Skin epidermis (tissue), 12 donors: Measurements from ENCODE around the gene HES3.

Source experiments
- H3K27ac ChIP-seq, 21 experiments: fragments of 200-600 bp; sonication (generic) in 11 of 21; one replicate each; pipeline ENCODE4 v1.5.0; 2020; ENCODE audit warnings: mild to moderate bottlenecking in 3 of 21, inconsistent platforms in 2 of 21, moderate library complexity in 2 of 21
- H3K4me3 ChIP-seq, 7 experiments: fragments of 200-600 bp; sonication (generic) in 2 of 7; one replicate each; pipeline ENCODE4 v1.5.0; 2020; ENCODE audit warnings: inconsistent platforms in 2 of 7, mild to moderate bottlenecking in 2 of 7, moderate library complexity in 1 of 7

HES3 gene

DNA sequence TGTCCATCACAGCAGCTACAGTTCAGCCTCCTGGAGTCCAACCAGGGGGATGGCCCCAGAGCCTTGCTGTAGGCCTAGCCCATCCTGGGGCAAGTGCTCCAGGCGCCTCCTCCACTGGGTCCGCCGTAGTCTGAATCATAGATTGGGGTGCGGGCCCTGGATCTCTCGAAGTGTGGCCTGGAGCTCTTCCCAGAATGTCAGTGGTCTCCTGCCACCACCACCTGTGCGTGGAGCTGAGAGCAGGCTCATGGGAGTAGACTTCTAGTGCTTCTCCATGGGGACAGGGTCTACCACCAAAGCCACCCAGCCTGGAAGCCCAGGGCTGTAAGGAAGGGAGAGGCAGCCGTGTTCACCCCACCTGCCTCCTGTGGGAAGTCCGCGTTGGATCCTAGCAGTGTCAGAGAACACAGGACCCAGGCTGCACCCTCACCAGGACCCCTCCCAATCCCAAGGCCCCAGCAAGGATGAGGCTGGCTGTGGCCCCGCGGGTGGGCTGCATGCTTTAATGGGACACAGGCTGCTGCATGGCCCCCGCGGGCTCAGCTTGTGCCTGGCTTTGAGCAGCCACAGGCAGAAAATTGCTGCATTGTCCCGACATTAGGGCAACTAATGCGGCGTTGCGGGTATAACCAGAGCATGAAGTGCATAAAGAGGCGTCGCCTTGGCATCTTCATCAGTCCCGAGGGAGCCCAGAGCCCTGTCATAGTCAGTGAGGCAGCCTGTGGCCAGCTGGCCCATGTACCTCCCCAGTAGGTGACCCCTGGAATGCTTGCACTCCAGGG lies 735 bp upstream of the HES3 start:
- no peak overlapping the region for H3K27ac ChIP-seq
- H3K4me3 ChIP-seq: no peak overlapping the region

DNA sequence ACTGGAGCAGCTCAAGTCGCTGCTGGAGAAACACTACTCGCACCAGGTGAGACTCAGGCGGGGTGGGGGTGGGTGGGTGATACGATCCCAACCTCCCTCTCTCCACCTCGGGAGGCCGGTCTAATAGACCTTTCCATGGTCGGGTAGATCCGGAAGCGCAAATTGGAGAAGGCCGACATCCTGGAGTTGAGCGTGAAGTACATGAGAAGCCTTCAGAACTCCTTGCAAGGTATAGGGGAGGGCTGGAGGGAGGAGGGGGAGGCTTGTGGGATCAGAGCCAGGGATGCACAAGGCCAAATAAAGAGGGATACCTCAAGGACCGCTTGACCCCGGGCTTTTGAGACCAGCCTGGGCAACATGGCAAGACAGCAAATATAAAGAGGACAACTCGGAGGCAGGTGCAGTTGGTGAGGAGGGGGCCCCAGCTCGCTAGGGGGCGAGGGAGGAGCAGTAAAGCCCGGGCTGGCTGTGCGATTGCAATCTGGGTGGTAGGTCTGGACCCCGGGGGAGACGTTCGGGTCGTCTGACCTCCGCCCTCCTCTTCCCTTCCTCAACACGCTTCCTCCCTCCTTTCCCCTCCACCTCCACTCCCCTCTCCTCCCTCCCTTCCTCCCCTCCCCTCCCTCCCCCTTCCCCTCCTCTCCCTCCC lies 546 bp downstream of the HES3 start:
- no peak overlapping the region for H3K4me3 ChIP-seq
- no peak overlapping the region for H3K27ac ChIP-seq

DNA sequence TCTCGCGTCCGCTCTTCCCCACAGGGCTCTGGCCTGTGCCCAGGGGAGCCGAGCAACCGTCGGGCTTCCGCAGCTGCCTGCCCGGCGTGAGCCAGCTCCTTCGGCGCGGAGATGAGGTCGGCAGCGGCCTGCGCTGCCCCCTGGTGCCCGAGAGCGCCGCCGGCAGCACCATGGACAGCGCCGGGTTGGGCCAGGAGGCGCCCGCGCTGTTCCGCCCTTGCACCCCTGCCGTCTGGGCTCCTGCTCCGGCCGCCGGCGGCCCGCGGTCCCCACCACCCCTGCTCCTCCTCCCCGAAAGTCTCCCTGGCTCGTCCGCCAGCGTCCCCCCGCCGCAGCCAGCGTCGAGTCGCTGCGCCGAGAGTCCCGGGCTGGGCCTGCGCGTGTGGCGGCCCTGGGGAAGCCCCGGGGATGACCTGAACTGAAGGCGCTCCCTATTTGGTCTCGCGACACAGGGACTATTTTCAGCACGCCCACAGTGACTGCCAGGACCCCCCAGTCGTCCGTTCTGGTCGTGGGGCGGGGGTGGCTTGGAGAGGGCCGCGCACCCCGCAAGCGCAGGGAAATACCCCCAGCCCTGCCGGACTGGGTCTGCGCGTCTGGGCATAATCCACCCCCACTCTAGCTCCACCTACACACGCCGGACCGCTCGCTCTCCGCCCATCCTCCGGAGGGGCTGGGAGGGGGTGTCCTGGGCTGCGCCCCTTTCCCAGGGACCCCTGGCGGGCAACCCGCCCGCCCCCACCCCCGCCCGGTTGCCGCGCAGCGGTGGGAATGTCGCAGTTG lies 1.3 kb downstream of the HES3 start:
- peak overlapping the region in 2 of 7 experiments; percentile 0 to 6 for H3K4me3 ChIP-seq
- H3K27ac ChIP-seq: no peak overlapping the region

DNA sequence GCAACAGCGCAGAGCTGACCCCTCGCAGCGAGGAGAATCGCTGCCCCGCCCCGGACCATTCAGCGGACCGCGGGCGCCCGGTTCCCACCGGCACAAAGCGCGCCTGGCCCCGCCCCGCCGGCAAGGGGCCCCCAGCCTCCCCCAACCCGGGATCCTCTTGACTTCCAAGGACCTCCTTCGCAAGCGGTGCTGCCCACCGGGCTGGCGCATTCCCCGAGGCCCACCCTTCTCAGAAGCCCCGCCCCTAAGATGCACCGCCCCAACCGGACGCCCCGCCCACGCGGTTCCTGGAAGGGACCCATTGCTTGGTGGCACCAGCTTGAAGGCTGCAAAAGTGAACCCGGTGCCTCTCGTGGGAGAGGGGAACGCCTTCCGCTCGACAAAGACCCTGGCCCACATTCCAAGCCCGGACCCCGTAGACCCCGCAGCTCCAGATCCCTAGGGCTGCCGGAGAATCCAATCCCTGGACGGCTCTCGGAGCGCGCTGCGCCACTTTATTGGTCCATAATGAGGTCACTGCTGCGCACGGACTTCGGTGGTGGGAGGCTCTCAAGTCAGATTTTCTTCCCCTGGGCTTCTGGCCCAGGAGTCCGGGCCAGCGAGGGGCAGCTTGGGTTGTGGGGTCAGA lies 2.0 kb downstream of the HES3 start:
- Histone ChIP-seq H3K4me3 (peak overlapping the region in 2 of 7 experiments; percentile 0 to 6), H3K27ac (no peak overlapping the region)

DNA sequence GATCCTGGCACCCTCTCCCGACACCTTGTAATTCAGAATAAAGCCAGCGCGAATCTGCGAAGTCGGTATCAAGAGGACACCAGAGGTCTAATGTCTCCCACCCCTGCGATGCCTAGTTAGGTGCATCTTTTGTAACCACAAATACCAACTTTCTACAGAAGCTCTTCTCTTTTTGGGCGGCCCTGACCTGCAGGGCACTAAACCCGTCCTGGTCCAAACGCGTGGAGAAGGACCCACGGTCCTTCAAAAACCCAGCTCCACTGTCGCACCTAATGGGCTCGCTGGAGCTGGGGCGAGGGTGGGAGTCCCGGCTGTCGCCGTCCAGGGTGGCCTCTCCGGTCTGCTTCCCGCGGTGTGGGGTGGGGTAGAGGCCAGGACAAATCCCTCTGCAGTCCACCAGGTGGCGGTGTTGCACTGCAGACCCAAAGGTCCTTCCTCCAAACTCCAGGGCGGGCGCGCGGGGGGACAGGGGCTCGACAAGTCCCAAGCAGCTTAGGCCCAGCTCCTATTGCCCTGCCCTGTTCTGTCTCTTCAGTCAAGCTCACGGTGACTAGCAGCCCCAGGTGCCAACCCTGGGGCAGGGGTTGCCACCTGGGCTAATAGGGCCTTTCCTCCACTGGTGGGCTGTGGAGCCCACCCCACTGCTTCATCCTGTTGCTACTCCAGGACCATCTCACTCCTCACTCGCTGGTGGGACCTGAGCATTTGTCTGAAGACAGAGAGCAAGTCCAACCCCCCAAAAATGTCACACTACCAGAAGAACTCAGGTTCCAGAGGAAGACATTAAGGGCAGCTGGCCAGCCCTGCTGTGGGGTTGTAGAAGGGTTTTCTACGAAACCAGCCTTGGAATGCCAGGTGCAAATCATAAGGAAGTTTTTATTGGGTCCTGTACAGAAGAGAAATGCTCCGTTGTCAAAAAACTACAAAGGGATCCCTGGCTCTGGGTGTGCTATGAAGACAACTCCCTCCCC lies 2.8 kb downstream of the HES3 start:
- H3K27ac ChIP-seq: no peak overlapping the region
- no peak overlapping the region for H3K4me3 ChIP-seq

DNA sequence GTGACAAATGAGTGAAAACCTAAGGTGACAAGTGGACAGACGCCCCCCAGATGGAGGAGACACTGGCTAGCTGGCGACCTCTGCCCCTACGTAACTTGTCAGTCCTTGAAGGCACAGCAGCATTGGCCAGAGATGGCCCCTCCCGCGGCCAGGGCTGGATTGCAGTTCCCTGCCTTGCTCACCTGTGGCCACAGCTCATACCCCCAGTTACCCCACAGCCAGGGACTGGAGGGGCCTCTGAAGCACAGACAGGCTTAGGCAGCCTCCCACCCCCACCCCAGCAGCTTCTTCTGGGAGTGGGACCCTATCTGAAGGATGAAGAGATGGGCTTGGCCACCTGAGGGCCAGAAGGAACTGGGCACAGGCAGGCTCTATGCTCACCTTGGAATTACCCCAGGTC lies 3.7 kb downstream of the HES3 start:
- Histone ChIP-seq H3K4me3 (no peak overlapping the region), H3K27ac (no peak overlapping the region)

DNA sequence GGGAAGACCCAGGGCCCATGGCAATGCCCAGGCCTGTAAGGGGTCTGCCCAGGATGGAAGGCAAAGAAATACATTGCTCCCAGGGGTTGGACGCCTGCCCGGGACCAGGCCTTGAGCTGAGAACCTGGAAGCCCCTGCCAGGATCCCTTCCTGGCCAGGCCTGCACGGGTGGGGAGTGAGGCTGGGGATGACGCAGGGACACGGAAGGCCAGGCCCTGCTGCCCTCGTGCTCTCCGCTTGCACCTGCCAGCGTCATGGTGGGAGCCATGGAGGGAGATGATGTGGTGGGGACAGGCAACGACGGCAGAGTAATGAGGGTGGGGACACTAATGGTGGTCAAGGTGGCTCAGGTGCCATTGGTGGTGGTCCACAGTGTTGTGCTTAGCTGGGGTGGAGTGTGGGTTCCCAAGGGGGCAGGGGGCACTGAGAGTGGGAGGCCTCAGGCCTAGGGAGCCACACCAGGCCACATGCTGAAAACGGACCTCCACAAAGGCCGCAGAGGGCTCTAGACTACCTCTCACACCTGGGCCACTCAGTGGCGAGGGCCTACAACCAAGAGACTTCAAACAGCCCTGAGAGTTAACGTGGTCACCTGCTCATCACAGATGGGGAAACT lies 4.3 kb downstream of the HES3 start:
- Histone ChIP-seq H3K27ac (no peak overlapping the region), H3K4me3 (no peak overlapping the region)

DNA sequence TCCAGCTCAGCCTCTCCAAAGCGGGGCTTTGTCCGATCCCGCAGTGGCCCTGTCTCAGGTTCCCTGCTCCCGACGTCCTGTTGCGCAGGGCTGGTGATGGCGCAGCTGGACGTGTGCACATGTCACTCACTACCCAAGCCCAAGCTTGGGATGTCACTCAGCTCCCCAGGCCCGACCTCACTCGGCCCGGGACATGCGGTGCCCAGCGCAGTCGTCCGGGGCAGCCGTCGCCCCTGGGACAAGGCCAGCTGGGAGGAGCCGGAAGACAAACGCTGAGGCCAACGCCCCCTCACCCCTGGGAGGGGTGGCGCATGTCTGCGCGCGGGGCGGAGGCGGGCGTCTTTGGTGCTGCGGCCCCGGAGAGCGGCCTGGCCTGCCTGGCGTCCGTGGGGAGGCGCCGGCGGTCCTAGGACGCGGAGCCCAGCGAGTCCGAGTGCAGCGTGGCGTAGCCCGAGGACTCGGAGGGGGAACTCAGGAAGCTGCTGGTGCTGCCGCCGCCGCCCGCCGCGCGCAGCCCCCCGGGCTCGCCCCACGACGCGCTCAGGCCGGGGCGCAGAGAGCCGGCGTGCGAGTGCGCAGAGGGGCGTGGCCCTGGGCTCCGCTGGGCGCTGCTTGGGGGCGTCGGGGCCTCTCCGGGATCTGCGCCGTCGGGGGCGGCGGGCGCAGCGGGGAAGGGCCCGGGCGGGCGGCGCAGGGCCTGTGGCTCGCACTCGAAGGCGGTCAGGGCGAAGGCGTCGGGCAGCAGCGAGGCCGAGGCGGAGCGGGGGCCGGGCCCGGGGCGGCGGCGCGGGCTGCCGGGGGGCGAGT lies 5.2 kb downstream of the HES3 start:
- Histone ChIP-seq H3K4me3 (peak overlapping the region in 2 of 7 experiments; percentile 2 to 8), H3K27ac (no peak overlapping the region)

DNA sequence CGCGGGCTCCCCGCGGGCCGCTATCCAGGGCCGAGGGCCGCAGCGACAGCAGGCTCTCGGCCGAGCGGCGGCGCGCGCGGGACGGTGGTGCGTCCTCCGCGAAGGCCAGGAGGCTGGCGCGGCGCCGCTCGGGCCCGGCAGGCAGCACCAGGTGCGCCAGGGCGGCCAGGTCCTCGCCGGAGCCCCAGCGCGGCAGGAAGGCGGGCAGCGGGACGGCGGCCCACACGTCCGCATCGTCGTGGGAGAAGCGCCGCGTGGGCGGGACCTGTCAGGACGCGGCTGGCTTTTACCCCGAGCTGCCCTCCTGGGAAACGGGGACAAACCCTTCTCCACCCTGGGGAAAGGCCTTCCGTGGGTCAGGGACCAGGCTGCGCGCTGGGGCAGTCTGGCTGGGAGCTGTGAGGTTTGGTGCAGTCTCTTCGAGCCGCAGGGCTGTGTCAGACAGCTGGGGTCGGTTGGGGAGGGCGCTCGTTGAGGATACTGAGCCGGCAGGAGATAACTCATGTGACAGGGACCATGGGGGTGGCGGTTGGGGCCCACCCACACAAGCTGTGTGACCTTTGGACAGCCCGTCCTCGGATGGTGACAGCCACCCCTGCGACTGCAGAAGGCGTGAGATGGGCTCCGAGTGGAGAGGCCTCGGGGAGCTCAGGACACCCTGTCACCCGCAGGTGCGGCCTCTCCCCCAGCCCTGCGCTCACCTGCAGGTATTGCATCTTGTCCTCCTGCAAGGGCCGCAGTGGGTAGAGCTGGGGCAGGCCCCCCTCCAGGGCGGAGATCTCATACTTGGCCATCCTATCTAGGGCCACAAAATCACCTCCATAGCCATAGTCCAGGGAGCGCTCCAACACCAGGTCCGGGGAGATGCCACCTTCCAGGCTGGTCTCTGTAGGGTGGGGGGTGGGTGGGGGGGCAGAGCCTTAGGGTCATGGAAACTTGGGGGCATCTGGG lies 6.0 kb downstream of the HES3 start:
- Histone ChIP-seq H3K4me3 (no peak overlapping the region), H3K27ac (no peak overlapping the region)

DNA sequence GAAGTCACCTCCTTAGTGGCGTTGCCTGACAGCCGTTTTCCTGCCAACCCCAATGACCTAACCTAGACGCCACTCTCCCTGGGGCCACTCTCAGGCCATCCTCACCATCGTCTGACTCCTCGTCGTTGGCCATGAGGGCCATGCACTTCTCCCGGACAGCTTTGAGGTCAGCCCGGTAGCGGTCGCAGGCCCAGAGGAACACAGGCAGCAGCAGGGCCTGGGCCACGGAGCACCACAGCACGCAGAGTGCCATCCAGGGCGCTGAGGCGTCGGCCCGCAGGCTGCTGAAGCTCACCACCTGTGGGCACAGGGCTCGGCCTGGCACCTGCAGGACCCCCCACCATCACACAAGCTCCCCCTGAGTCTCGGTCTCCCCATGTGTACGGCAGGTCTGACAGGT lies 7.3 kb downstream of the HES3 start:
- H3K4me3 ChIP-seq: no peak overlapping the region
- H3K27ac ChIP-seq: no peak overlapping the region

DNA sequence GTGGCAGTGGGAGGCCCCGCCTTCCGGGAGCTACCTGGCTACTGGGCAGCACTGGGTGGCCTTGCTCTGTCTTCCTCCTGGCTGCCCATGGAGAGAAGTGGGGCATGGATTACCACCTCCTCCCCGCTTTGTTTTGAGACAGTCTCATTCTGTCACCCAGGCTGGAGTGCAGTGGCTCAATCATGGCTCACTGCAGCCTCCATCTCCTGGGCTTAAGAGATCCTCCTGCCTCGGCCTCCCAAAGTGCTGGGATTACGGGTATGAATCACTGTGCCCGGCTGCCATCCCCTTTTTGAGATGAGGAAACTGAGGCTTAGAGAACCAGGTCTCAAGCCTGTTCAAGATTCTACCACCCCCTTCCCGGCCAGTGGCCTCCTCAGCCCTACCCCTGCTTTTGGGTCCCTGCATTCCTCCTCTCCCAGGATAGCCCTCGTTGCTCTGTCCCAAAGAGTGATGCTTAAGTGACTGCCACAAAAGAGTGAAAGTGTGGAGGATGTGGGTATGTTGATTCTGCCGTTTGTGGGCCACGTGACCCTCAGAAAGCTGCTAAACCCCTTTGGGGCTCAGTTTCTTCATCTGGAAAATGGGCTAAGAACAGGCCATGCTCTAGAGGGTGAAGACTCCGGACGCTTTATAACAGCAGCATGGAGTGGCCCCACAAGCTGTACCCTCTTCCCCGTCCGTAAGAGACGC lies 7.8 kb downstream of the HES3 start:
- Histone ChIP-seq H3K4me3 (no peak overlapping the region), H3K27ac (no peak overlapping the region)

DNA sequence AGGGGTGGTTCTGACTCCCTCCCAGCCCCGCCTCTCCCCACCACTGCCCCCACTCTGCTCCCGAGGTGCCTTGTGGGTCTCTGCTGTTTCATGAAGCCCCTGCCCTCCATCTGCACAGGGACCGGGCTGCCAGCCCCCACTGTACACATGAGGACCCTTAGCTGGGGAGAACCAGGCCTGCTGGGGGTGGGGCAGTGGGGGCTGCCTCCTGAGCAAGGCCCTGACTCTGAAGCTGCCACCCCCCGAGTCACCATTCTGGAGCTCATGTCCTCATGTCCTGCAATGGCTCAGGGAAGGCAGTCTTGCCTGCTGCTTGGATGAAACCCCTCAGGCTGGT lies 8.4 kb downstream of the HES3 start:
- Histone ChIP-seq H3K4me3 (no peak overlapping the region), H3K27ac (no peak overlapping the region)

DNA sequence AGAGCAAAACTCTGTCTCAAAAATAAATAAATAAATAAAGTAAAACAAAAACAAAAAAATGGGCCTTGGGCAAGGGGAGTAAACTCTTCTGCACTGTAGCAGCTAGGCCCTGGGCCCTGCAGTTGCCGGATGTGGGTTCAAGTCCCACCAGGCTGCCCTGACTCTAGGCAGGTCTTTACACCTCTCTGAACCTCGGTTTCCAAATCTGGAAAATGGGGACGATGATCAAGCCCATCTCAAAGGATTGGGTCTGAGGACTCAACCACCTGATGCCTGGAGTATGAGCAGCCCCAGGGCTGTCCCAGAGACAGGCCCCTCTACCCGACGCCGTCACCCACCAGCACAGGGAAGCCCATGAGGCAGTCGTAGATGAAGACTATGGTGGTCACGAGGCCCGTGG lies 9.4 kb downstream of the HES3 start:
- H3K4me3 ChIP-seq: no peak overlapping the region
- no peak overlapping the region for H3K27ac ChIP-seq

DNA sequence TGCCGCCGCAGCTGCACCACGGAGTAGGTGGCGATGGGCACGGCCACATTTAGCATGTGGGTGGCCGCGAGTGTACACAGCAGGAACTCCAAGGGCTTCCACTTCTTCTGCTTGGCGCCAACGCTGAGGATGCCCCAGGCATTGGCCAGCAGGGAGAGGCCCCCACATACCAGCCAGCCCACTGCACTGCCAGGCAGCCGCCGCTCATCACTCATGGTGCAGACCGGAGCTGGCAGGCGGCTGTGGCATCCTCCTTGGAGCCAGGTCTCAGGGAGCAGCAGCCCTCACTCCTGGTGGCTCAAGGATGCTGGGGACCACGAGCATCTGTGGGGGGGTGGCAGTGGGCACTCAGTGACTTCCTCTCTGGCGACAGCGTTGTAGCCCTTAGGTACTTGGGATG lies 10.7 kb downstream of the HES3 start:
- no peak overlapping the region for H3K4me3 ChIP-seq

DNA sequence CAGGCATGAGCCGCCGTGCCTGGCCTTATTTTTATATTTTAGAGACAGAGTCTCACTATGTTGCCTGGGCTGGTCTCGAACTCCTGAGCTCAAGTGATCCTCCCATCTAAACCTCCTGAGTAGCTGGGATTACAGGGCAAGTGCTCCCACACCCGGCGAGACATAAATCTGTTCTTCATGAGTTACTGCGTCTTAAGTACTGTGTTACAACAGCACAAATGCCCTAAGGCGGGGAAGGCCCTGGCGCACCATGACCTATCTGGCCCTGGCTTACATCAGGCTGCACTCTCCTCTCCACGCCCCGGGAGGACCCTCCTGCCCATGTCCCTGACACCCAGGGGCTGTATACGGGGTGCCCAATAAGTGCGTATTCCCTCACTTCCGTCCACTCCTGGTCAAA lies 12.7 kb downstream of the HES3 start:
- no peak overlapping the region for H3K4me3 ChIP-seq
- no peak overlapping the region for H3K27ac ChIP-seq

More for the DNA sequence above, 10.7 kb downstream of the HES3 start:
- no peak overlapping the region for H3K27ac ChIP-seq

DNA sequence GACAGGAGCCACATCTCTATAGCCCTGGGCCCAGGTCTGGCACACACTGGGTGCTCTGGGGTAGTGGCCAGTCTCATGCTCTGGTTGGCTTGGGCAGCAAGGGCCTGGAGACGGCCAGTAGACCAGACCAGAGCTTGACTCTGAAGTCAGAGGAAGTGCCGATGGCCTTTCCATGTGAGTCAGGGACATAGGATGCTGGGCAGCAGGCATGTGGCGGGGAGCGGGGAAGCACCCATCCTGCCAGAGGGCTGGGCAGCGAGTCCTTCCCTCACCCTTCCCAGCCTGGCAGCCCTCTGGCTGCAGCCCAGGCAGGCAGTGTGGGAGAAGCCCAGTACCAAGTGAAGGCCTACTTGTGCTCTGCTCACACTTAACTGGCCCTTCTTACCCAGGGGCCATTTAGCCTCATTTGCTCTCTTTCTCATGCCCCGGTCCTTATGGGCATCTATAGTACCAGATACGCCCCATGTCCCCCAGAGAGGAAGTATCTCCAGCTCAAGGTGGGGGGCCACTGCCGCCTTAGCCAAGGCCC lies 13.6 kb downstream of the HES3 start:
- Histone ChIP-seq H3K27ac (peak overlapping the region in 1 of 21 experiments; percentile 28), H3K4me3 (no peak overlapping the region)
